ENCODE measurements around the gene HAUS3. TPM values are rescaled to one million over a fixed set of nuclear protein-coding genes. Genes with fewer than 3 reads are reported as not detected.
A peak's percentile ranks its signal among the peaks of the same experiment; 100 is the strongest.

Gene HAUS3
- total RNA-seq, 1 donor from 2014 or later = 24.4 TPM

GRCh38 chr4:2270341-2271165, 28.6 kb upstream of the HAUS3 start:
- H3F3A ChIP-seq (ENCODE audit: low read depth) = no peaks in the 10 kb centered on the region
- H3K9me3 ChIP-seq (ENCODE audit: low read depth) = no peaks in the 10 kb centered on the region
- H3K27ac ChIP-seq = no peak overlapping the region
- Mint-ChIP-seq H3K36me3 (no peaks in the 10 kb centered on the region), H3K27me3 (ENCODE audit: insufficient read depth, low read depth) (peaks cover 5% of the 10 kb centered on the region), H3K27ac (no peak overlapping the region), H3K4me3 (no peak overlapping the region), H3K4me1 (peaks cover 20% of the 10 kb centered on the region), H3K9me3 (no peaks in the 10 kb centered on the region)
- H3K4me1 ChIP-seq = peaks cover 10% of the 10 kb centered on the region
- no peak overlapping the region for H3K4me3 ChIP-seq
- no peak overlapping the region for H3K9ac ChIP-seq
- H4K20me1 ChIP-seq (ENCODE audit: low read depth) = no peaks in the 10 kb centered on the region
- H2AFZ ChIP-seq (replicated peaks) = no peak overlapping the region
- TF ChIP-seq EZH2 (IDR thresholded peaks at IDR 0.05) = no peak
- TF ChIP-seq CTCF (IDR thresholded peaks at IDR 0.05) = no peak
- H3K36me3 ChIP-seq = no peaks in the 10 kb centered on the region
- DNase-seq (ENCODE audit: low spot score) = no peak
- H3K79me2 ChIP-seq (ENCODE audit: low read depth) = no peaks in the 10 kb centered on the region
- H3K4me2 ChIP-seq = no peak overlapping the region
- no peaks in the 10 kb centered on the region for H3K27me3 ChIP-seq

- no peak overlapping the region for H3K9ac ChIP-seq
- no peaks in the 10 kb centered on the region for H3K36me3 ChIP-seq
- no peak overlapping the region for H3K27ac ChIP-seq
- H3K36me3 Mint-ChIP-seq = no peaks in the 10 kb centered on the region
- H3F3A ChIP-seq (ENCODE audit: low read depth) = no peaks in the 10 kb centered on the region
- H3K9me3 ChIP-seq (ENCODE audit: low read depth) = no peaks in the 10 kb centered on the region
- no peak overlapping the region for H3K4me2 ChIP-seq
- H3K27ac Mint-ChIP-seq = no peak overlapping the region
- H3K27me3 ChIP-seq = no peaks in the 10 kb centered on the region
- H4K20me1 ChIP-seq (ENCODE audit: low read depth) = no peaks in the 10 kb centered on the region
- peaks cover 5% of the 10 kb centered on the region for H3K27me3 Mint-ChIP-seq (ENCODE audit: insufficient read depth, low read depth)
- TF ChIP-seq EZH2phosphoT487 (IDR thresholded peaks at IDR 0.05) (no peak), EZH2 (IDR thresholded peaks at IDR 0.05) (no peak), CTCF (IDR thresholded peaks at IDR 0.05) (no peak)
- H3K4me1 Mint-ChIP-seq = peaks cover 20% of the 10 kb centered on the region
- H3K9me3 Mint-ChIP-seq = no peaks in the 10 kb centered on the region
- DNase-seq (ENCODE audit: low spot score) = no peak
- H3K4me3 Mint-ChIP-seq = no peak overlapping the region
- H2AFZ ChIP-seq (replicated peaks) = no peak overlapping the region
- no peak overlapping the region for H3K4me3 ChIP-seq
- H3K4me1 ChIP-seq = peaks cover 10% of the 10 kb centered on the region
- H3K79me2 ChIP-seq (ENCODE audit: low read depth) = no peaks in the 10 kb centered on the region
Observed at GRCh38 chr4:2269618-2270163, 27.8 kb upstream of the HAUS3 start.

GRCh38 chr4:2269206-2269531, 27.2 kb upstream of the HAUS3 start:
- peaks cover 5% of the 10 kb centered on the region for H3K27me3 Mint-ChIP-seq (ENCODE audit: insufficient read depth, low read depth)
- peak; percentile 26 for DNase-seq (ENCODE audit: low spot score)
- Histone ChIP-seq H3F3A (ENCODE audit: low read depth) (peaks cover 2% of the 10 kb centered on the region), H4K20me1 (ENCODE audit: low read depth) (no peaks in the 10 kb centered on the region), H3K9ac (no peak overlapping the region), H3K4me3 (no peak overlapping the region), H3K36me3 (no peaks in the 10 kb centered on the region), H3K4me2 (no peak overlapping the region), H3K9me3 (ENCODE audit: low read depth) (no peaks in the 10 kb centered on the region), H3K27ac (no peak overlapping the region), H3K4me1 (peaks cover 13% of the 10 kb centered on the region), H2AFZ (replicated peaks) (peak overlapping the region; percentile 72), H3K27me3 (no peaks in the 10 kb centered on the region), H3K79me2 (ENCODE audit: low read depth) (no peaks in the 10 kb centered on the region)
- H3K36me3 Mint-ChIP-seq = no peaks in the 10 kb centered on the region
- TF ChIP-seq CTCF (IDR thresholded peaks at IDR 0.05) (no peak), EZH2 (IDR thresholded peaks at IDR 0.05) (no peak), EZH2phosphoT487 (IDR thresholded peaks at IDR 0.05) (no peak)
- H3K4me3 Mint-ChIP-seq = no peak overlapping the region
- H3K4me1 Mint-ChIP-seq = peaks cover 18% of the 10 kb centered on the region
- no peaks in the 10 kb centered on the region for H3K9me3 Mint-ChIP-seq
- H3K27ac Mint-ChIP-seq = no peak overlapping the region

All from neural progenitor cell (in vitro differentiated cells).